DND-41 (cell line): ENCODE measurements around the gene IFT25.

ENCODE experiments used
- ATAC-seq: fragments of 200-7000 bp; cut with Tn5 transposase; 3 replicates; pipeline ENCODE4 v1.9.1; 2021; ENCODE audit warnings: low read depth; ENCODE audit not compliant: insufficient read depth
- DNase-seq: peaks from one replicate; pipeline ENCODE4 v3.0.0-alpha.2; 2020
- H2AFZ ChIP-seq: 2 replicates; pipeline ENCODE4 v1.6.0; 2012; ENCODE audit warnings: low read depth, low read length
- H3K27ac ChIP-seq: 2 replicates; pipeline ENCODE4 v1.5.1; 2012; ENCODE audit warnings: low read length, inconsistent platforms
- H3K27me3 ChIP-seq: fragments of 200-600 bp; sonication (generic); 2 replicates; pipeline ENCODE4 v1.6.0; 2012; ENCODE audit warnings: low read length, mild to moderate bottlenecking, inconsistent platforms; ENCODE audit not compliant: insufficient read depth, poor library complexity
- H3K36me3 ChIP-seq: 2 replicates; pipeline ENCODE4 v1.5.1; 2012; ENCODE audit warnings: low read length, inconsistent platforms; ENCODE audit not compliant: insufficient read depth
- H3K4me1 ChIP-seq: 2 replicates; pipeline ENCODE4 v1.5.1; 2012; ENCODE audit warnings: mild to moderate bottlenecking, low read length; ENCODE audit not compliant: insufficient read depth
- H3K4me2 ChIP-seq: 2 replicates; pipeline ENCODE4 v1.6.0; 2012; ENCODE audit warnings: mild to moderate bottlenecking, moderate library complexity, low read length, inconsistent platforms; ENCODE audit not compliant: insufficient read depth
- H3K4me3 ChIP-seq, 2 experiments: fragments of 200-600 bp in 1 of 2; shearing (Covaris generic) in 1 of 2; 2 replicates each; pipeline ENCODE4 v1.5.1; 2012 to 2016; ENCODE audit warnings: inconsistent platforms in 2 of 2, low read length in 2 of 2, mild to moderate bottlenecking in 2 of 2, low read depth in 1 of 2, moderate library complexity in 1 of 2
- H3K79me2 ChIP-seq: 2 replicates; pipeline ENCODE4 v1.6.0; 2012; ENCODE audit warnings: low read length, inconsistent platforms; ENCODE audit not compliant: insufficient read depth
- H3K9ac ChIP-seq: 2 replicates; pipeline ENCODE4 v1.6.0; 2012; ENCODE audit warnings: low read depth, mild to moderate bottlenecking, inconsistent platforms, low read length, moderate library complexity
- H3K9me3 ChIP-seq: 2 replicates; pipeline ENCODE4 v1.5.1; 2012; ENCODE audit warnings: low read length, moderate library complexity, mild to moderate bottlenecking, inconsistent platforms; ENCODE audit not compliant: insufficient read depth, severe bottlenecking
- H4K20me1 ChIP-seq: 2 replicates; pipeline ENCODE4 v1.6.0; 2012; ENCODE audit warnings: low read length; ENCODE audit not compliant: insufficient read depth
- EZH2 ChIP-seq: IDR thresholded peaks from 3 replicates; pipeline ENCODE4 v1.6.1; 2012; ENCODE audit warnings: borderline replicate concordance, low read depth, mild to moderate bottlenecking, moderate library complexity, low read length, inconsistent platforms; ENCODE audit not compliant: severe bottlenecking
- TF ChIP-seq, protein P1 (sequence below): IDR thresholded peaks from 2 replicates; pipeline ENCODE4 v1.5.1; 2012; ENCODE audit warnings: borderline replicate concordance, low read length, moderate library complexity, mild to moderate bottlenecking; ENCODE audit not compliant: poor library complexity, severe bottlenecking; ENCODE audit errors: extremely low read depth

Gene IFT25

DNA sequence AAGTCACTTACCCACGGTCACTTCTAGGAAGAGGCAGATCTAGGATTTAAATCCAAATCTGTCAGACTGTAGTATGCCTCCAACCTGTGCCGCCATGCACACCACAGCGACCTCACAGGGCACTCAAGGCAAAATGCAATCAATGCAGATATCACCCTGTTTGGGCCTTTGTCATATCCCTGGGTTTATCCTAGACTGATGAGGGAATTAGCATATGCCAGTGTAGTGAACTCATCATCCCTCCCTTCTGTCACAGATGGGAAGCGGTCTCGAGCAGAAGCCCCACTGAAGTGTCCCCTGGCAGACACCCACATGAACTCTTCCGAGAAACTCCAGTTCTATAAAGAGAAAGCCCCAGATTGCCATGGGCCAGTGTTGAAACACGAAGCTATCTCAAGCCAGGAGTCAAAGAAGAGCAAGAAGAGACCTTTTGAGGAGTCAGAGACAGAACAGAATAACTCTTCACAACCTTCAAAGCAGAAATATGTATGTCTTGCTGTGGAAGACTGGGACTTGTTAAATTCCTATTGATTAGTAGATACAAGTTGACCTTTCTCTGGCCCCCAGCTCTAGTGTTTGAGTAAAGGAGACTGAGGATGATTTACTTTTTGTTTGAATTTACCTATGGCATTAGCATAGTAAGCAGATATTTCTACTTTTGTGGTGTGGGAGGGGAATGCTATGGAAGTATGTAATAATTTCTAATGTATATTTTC is 22.1 kb upstream of the IFT25 start:
- Histone ChIP-seq H3K4me3 (no peak overlapping the region), H3K9ac (no peak overlapping the region), H3K36me3 (peaks cover 54% of the 10 kb centered on the region), H4K20me1 (no peaks in the 10 kb centered on the region; the same call in 1 of the 2 replicates), H3K27me3 (no peaks in the 10 kb centered on the region), H3K79me2 (no peaks in the 10 kb centered on the region), H3K27ac (no peak overlapping the region), H3K4me2 (no peak overlapping the region), H3K4me1 (no peaks in the 10 kb centered on the region), H3K9me3 (no peaks in the 10 kb centered on the region), H2AFZ (no peak overlapping the region)
- ATAC-seq = no peak
- TF ChIP-seq EZH2 = no peak
- TF ChIP-seq, protein P1, sequence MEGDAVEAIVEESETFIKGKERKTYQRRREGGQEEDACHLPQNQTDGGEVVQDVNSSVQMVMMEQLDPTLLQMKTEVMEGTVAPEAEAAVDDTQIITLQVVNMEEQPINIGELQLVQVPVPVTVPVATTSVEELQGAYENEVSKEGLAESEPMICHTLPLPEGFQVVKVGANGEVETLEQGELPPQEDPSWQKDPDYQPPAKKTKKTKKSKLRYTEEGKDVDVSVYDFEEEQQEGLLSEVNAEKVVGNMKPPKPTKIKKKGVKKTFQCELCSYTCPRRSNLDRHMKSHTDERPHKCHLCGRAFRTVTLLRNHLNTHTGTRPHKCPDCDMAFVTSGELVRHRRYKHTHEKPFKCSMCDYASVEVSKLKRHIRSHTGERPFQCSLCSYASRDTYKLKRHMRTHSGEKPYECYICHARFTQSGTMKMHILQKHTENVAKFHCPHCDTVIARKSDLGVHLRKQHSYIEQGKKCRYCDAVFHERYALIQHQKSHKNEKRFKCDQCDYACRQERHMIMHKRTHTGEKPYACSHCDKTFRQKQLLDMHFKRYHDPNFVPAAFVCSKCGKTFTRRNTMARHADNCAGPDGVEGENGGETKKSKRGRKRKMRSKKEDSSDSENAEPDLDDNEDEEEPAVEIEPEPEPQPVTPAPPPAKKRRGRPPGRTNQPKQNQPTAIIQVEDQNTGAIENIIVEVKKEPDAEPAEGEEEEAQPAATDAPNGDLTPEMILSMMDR = no peak
- no peak for DNase-seq

DNA sequence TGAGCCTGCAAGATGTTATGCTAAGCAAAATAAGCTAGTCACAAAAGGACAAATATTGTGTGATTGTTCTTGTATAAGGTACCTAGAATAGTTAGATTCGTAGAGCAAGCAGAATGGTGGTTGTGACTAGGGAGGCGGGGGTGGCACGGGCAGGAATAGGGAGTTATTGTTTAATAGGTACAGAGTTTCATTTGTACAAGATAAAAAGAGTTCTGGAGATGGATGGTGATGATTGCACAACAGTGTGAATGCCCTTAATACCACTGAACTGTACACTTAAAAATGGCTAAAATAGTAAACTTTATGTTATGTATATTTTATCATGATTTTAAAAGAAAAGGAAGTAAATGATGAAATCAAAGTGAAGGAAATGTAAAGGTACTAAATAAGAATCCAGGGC is 21.3 kb upstream of the IFT25 start:
- no peaks in the 10 kb centered on the region; the same call in 1 of the 2 replicates for H4K20me1 ChIP-seq
- H3K9me3 ChIP-seq = no peaks in the 10 kb centered on the region
- H3K79me2 ChIP-seq = no peaks in the 10 kb centered on the region
- H3K4me3 ChIP-seq = no peak overlapping the region
- TF ChIP-seq, protein P1 = no peak
- TF ChIP-seq EZH2 = no peak
- no peak for ATAC-seq
- no peak overlapping the region for H3K4me2 ChIP-seq
- H3K27me3 ChIP-seq = no peaks in the 10 kb centered on the region
- no peak for DNase-seq
- H3K9ac ChIP-seq = no peak overlapping the region
- H2AFZ ChIP-seq = no peak overlapping the region
- no peaks in the 10 kb centered on the region for H3K4me1 ChIP-seq
- H3K27ac ChIP-seq = no peak overlapping the region
- H3K36me3 ChIP-seq = peaks cover 62% of the 10 kb centered on the region

DNA sequence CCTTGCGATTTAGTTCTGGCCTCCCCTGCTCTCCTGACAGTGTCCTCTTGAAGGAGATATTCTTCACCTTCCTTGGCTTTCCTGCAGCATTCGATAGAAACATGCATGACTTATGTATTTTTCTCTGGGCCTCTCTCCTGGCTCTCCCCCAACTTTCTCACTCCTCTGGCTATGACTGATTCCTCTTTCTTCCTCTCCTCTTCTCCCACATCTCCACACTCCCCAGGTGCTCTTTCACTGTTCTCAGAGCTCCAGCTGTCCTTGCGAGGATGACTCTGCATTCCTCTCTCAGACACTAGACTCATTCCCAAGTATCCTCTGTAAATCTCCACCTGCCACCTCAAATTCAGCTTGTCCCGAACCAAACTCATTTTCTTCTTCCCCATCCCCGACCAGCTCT is 18.6 kb upstream of the IFT25 start:
- H3K36me3 ChIP-seq = peaks cover 80% of the 10 kb centered on the region
- ATAC-seq = no peak

DNA sequence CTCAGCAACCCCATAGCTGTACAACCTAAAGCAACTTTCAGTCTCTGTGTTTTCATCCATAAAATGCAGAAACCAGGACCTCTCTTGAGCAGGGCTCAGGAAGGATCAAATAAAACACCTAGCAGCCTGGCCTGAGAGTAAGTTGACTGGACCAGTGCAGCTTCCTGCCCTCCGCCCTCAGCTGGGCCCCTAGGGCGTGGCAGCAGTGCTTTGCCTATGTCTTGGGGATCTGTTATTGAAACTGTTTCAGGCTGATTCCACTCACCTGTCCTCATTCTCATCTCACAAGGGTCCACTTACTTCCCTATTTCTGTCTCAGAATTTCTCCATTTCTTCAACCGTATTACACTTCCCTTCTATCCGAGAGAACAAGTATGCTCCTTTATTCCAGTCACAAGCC is 18.0 kb upstream of the IFT25 start:
- Histone ChIP-seq H3K4me3 (no peak overlapping the region), H3K9me3 (no peaks in the 10 kb centered on the region), H3K4me1 (no peaks in the 10 kb centered on the region), H2AFZ (no peak overlapping the region), H3K9ac (no peak overlapping the region), H3K36me3 (peaks cover 82% of the 10 kb centered on the region), H3K27me3 (no peaks in the 10 kb centered on the region), H3K4me2 (no peak overlapping the region), H4K20me1 (no peaks in the 10 kb centered on the region; the same call in 1 of the 2 replicates), H3K79me2 (no peaks in the 10 kb centered on the region), H3K27ac (no peak overlapping the region)
- no peak for ATAC-seq
- no peak for DNase-seq
- TF ChIP-seq, protein P1 = no peak

More for the DNA sequence above, 18.6 kb upstream of the IFT25 start:
- Histone ChIP-seq H3K79me2 (no peaks in the 10 kb centered on the region), H3K27me3 (no peaks in the 10 kb centered on the region), H3K9me3 (no peaks in the 10 kb centered on the region), H3K27ac (no peak overlapping the region), H3K4me2 (no peak overlapping the region), H3K4me3 (no peak overlapping the region), H3K9ac (no peak overlapping the region), H2AFZ (no peak overlapping the region), H3K4me1 (no peaks in the 10 kb centered on the region), H4K20me1 (no peaks in the 10 kb centered on the region; the same call in 1 of the 2 replicates)
- no peak for TF ChIP-seq EZH2
- DNase-seq = no peak
